ENCODE data around the gene GNAZ.

DNA sequence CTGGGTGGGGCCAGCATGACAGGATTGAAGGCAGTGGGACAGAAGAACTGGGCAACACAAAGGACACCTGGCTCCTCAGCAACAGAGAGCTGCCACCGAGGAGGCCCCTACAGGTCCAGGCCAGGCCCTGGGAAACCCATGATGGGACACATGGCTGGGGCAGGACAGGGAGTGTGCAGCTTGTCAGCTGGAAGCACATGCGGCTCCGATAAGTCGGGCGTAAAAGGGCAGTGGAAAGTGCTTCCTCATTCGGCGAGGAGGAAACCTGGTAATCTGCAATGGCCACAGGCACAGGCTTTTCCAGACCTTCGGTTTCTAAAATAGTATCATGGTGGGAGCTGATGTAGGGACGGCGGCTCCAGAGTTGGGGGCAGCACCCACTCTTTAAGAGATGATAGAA is 16.5 kb downstream of the GNAZ start:
- TF ChIP-seq, protein P1, sequence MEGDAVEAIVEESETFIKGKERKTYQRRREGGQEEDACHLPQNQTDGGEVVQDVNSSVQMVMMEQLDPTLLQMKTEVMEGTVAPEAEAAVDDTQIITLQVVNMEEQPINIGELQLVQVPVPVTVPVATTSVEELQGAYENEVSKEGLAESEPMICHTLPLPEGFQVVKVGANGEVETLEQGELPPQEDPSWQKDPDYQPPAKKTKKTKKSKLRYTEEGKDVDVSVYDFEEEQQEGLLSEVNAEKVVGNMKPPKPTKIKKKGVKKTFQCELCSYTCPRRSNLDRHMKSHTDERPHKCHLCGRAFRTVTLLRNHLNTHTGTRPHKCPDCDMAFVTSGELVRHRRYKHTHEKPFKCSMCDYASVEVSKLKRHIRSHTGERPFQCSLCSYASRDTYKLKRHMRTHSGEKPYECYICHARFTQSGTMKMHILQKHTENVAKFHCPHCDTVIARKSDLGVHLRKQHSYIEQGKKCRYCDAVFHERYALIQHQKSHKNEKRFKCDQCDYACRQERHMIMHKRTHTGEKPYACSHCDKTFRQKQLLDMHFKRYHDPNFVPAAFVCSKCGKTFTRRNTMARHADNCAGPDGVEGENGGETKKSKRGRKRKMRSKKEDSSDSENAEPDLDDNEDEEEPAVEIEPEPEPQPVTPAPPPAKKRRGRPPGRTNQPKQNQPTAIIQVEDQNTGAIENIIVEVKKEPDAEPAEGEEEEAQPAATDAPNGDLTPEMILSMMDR (IDR thresholded peaks at IDR 0.05): no peak
- no peak for TF ChIP-seq POLR2A (IDR thresholded peaks at IDR 0.05)

Data from testis (tissue), 2 donors.